Mesendoderm (in vitro differentiated cells): ENCODE data around the gene PTPN1.
"Not testable (repeated sequence)": the region's sequence is repeated elsewhere in the genome, so short reads cannot be mapped to it uniquely, and the experiment has no call there.

ENCODE experiments used
- DNase-seq: peaks from one replicate; pipeline ENCODE4 v3.0.0; 2013
- H2AK5ac ChIP-seq: 2 replicates; pipeline ENCODE4 v1.6.1; 2013; ENCODE audit warnings: low read length, inconsistent platforms
- H2BK120ac ChIP-seq: 2 replicates; pipeline ENCODE4 v1.6.1; 2013; ENCODE audit warnings: low read depth, mild to moderate bottlenecking, low read length, moderate library complexity, mixed read lengths
- H2BK15ac ChIP-seq: replicated peaks from 2 replicates; pipeline ENCODE4 v1.6.1; 2013; ENCODE audit warnings: low read depth, mild to moderate bottlenecking, moderate library complexity
- H2BK5ac ChIP-seq: 2 replicates; pipeline ENCODE4 v1.6.1; 2013; ENCODE audit warnings: low read length, inconsistent platforms
- H3K18ac ChIP-seq: 2 replicates; pipeline ENCODE4 v1.6.1; 2013; ENCODE audit warnings: mild to moderate bottlenecking, low read length, mixed read lengths
- H3K23ac ChIP-seq: one replicate; pipeline ENCODE4 v1.6.1; 2013; ENCODE audit warnings: low read length
- H3K27ac ChIP-seq: 2 replicates; pipeline ENCODE4 v1.5.1; 2013; ENCODE audit warnings: low read depth, mild to moderate bottlenecking, inconsistent platforms, low read length, moderate library complexity
- H3K27me3 ChIP-seq: 2 replicates; pipeline ENCODE4 v1.6.1; 2013; ENCODE audit warnings: low read length, control low read depth, mild to moderate bottlenecking, inconsistent platforms; ENCODE audit not compliant: insufficient read depth, poor library complexity
- H3K36me3 ChIP-seq: 2 replicates; pipeline ENCODE4 v1.6.1; 2013; ENCODE audit warnings: low read length, inconsistent platforms; ENCODE audit not compliant: control insufficient read depth, insufficient read depth
- H3K4ac ChIP-seq: one replicate; pipeline ENCODE4 v1.6.1; 2013; ENCODE audit warnings: low read depth, mild to moderate bottlenecking, low read length, moderate library complexity
- H3K4me1 ChIP-seq: 2 replicates; pipeline ENCODE4 v1.6.1; 2013; ENCODE audit warnings: low read depth, low read length, inconsistent platforms; ENCODE audit not compliant: control insufficient read depth
- H3K4me2 ChIP-seq: 2 replicates; pipeline ENCODE4 v1.6.1; 2013; ENCODE audit warnings: low read length
- H3K4me3 ChIP-seq: 2 replicates; pipeline ENCODE4 v1.5.1; 2013; ENCODE audit warnings: mild to moderate bottlenecking, low read length
- H3K56ac ChIP-seq: one replicate; pipeline ENCODE4 v1.6.1; 2013; ENCODE audit warnings: low read length
- H3K79me1 ChIP-seq: 2 replicates; pipeline ENCODE4 v1.6.1; 2013; ENCODE audit warnings: low read length, inconsistent platforms
- H3K79me2 ChIP-seq: 2 replicates; pipeline ENCODE4 v1.6.1; 2013; ENCODE audit warnings: mild to moderate bottlenecking, low read length; ENCODE audit not compliant: control insufficient read depth, insufficient read depth
- H3K9ac ChIP-seq: 2 replicates; pipeline ENCODE4 v1.6.1; 2013; ENCODE audit warnings: low read length, inconsistent platforms
- H4K5ac ChIP-seq: one replicate; pipeline ENCODE4 v1.6.1; 2013; ENCODE audit warnings: low read length
- H4K8ac ChIP-seq: one replicate; pipeline ENCODE4 v1.6.1; 2013; ENCODE audit warnings: low read depth, mild to moderate bottlenecking, control low read depth, low read length, moderate library complexity
- WGBS: extraction: QIAGEN DNeasy Blood & Tissue Kit; methylation state at CpG from one replicate; pipeline ENCODE4 v1.1.7; 2013; ENCODE audit warnings: low lambda C conversion rate, missing lambda C conversion rate; ENCODE audit not compliant: insufficient coverage; ENCODE audit errors: extremely low coverage; 5-methylcytosine and 5-hydroxymethylcytosine counted together

PTPN1 gene

DNA sequence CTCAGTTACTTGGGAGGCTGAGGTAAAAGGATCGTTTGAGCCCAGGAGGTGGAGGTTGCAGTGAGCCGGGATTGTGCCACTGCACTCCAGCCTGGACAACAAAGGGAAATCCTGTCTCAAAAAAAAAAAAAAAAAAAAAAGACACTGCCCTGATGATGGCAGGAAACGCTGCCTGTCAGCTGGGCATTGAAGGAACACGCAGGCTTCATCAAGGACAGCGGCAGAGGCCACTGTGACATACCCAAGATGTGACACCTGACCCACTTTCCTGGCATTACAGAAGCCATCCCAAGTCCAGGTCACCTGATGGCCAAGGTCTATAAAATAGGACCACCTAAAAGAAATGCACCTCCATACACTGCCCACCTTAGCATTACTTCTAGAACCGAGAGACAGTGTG is 105.2 kb downstream of the PTPN1 start:
- no peak overlapping the region for H2AK5ac ChIP-seq

DNA sequence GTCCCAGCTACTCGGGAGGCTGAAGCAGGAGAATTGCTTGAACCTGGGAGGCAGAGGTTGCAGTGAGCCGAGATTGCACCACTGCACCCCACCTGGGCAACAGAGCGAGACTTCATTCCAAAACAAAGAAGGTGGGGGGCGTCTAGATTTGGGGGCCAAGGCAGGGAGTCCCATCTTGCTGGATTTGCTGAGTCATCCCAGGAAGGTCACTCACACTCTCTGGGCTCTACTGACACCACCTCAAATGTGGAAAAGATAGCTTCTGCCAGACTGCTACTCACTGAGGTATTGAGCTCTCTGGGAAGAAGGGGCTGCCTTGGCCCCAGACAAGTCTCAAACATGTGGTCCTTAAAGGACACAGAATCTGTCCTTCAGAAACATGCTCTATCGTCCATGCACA is 106.8 kb downstream of the PTPN1 start:
- H3K27ac ChIP-seq: no peak overlapping the region
- H3K23ac ChIP-seq: no peak overlapping the region
- H2BK120ac ChIP-seq: no peak overlapping the region
- H4K5ac ChIP-seq: no peak overlapping the region
- no peak overlapping the region for H3K4ac ChIP-seq
- no peak overlapping the region for H4K8ac ChIP-seq
- no peak overlapping the region for H2BK15ac ChIP-seq
- no peak overlapping the region for H3K18ac ChIP-seq
- no peaks in the 10 kb centered on the region for H3K36me3 ChIP-seq
- no peaks in the 10 kb centered on the region for H3K4me1 ChIP-seq
- no peaks in the 10 kb centered on the region for H3K79me2 ChIP-seq
- no peak overlapping the region for H3K4me3 ChIP-seq
- no peak overlapping the region for H3K56ac ChIP-seq
- no peak overlapping the region for H3K9ac ChIP-seq
- no peak overlapping the region for H3K4me2 ChIP-seq
- WGBS: no CpG with 5 or more reads among the region's 5 CpGs
- no peak overlapping the region for H2AK5ac ChIP-seq
- H2BK5ac ChIP-seq: no peak overlapping the region
- no peak for DNase-seq
- H3K27me3 ChIP-seq: no peaks in the 10 kb centered on the region
- H3K79me1 ChIP-seq: no peaks in the 10 kb centered on the region

More for the DNA sequence above, 105.2 kb downstream of the PTPN1 start:
- DNase-seq: no peak
- H2BK120ac ChIP-seq: no peak overlapping the region
- no peak overlapping the region for H3K4me2 ChIP-seq
- H4K5ac ChIP-seq: no peak overlapping the region
- no peak overlapping the region for H3K23ac ChIP-seq
- no peak overlapping the region for H3K18ac ChIP-seq
- H2BK5ac ChIP-seq: no peak overlapping the region
- H2BK15ac ChIP-seq: no peak overlapping the region
- H3K27ac ChIP-seq: no peak overlapping the region
- H4K8ac ChIP-seq: no peak overlapping the region
- no peaks in the 10 kb centered on the region for H3K79me2 ChIP-seq
- no peaks in the 10 kb centered on the region for H3K27me3 ChIP-seq
- no peak overlapping the region for H3K4me3 ChIP-seq
- H3K56ac ChIP-seq: no peak overlapping the region
- H3K4me1 ChIP-seq: no peaks in the 10 kb centered on the region
- no peaks in the 10 kb centered on the region for H3K36me3 ChIP-seq
- no peak overlapping the region for H3K9ac ChIP-seq
- H3K79me1 ChIP-seq: no peaks in the 10 kb centered on the region
- no CpG with 5 or more reads among the region's 6 CpGs for WGBS
- no peak overlapping the region for H3K4ac ChIP-seq

DNA sequence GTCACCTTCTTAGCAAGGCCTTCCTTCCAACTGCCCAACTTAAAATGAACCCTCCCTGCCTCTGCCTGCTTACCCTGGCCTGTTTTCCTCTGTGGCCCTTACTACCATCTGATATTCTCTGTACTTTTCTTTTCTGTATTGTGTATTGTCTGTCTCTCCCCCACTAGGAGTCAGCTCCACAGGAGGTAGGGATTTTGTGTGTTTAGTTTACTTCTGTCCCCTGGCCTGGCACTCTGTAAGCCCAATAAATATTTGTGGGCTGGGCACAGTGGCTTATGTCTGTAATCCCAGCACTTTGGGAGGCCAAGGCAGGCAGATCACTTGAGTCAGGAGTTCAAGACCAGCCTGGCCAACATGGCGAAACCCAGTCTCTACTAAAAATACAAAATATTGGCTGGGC is 108.4 kb downstream of the PTPN1 start:
- no peak overlapping the region for H3K4ac ChIP-seq
- no peaks in the 10 kb centered on the region for H3K27me3 ChIP-seq
- no peaks in the 10 kb centered on the region for H3K4me1 ChIP-seq
- no peak overlapping the region for H3K9ac ChIP-seq
- no peak overlapping the region for H3K23ac ChIP-seq
- H2BK15ac ChIP-seq: no peak overlapping the region
- H3K36me3 ChIP-seq: no peaks in the 10 kb centered on the region
- no peak overlapping the region for H4K8ac ChIP-seq
- peak; percentile 44 for DNase-seq
- no peak overlapping the region for H3K4me3 ChIP-seq
- H3K79me2 ChIP-seq: no peaks in the 10 kb centered on the region
- H3K4me2 ChIP-seq: no peak overlapping the region
- no CpG with 5 or more reads among the region's 1 CpG for WGBS
- H2AK5ac ChIP-seq: no peak overlapping the region
- H2BK120ac ChIP-seq: no peak overlapping the region
- no peak overlapping the region for H3K56ac ChIP-seq
- H3K18ac ChIP-seq: no peak overlapping the region
- H3K27ac ChIP-seq: no peak overlapping the region
- H4K5ac ChIP-seq: no peak overlapping the region
- no peak overlapping the region for H2BK5ac ChIP-seq
- no peaks in the 10 kb centered on the region for H3K79me1 ChIP-seq

DNA sequence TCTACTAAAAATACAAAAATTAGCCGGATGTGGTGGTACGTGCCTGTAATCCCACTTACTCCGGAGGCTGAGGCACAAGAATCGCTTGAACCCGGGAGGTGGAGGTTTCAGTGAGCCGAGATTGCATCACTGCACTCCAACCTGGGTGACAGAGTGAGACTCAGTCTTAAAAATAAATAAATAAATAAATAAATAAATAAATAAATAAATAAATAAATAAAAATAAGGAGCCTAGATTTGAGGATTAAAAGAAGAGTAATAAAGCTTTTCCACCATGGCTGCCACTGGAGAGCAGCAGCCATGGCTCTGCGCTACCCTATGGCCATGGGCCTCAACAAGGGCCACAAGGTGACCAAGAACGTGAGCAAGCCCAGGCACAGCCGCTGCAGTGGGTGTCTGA is 110.3 kb downstream of the PTPN1 start:
- not testable (repeated sequence) for H3K4me2 ChIP-seq, H2AK5ac ChIP-seq, DNase-seq, H4K8ac ChIP-seq, H2BK15ac ChIP-seq, H3K36me3 ChIP-seq, H3K79me2 ChIP-seq, H3K4me3 ChIP-seq, H3K4me1 ChIP-seq, H3K18ac ChIP-seq, H2BK120ac ChIP-seq, H3K23ac ChIP-seq, H3K4ac ChIP-seq, H3K56ac ChIP-seq, H3K79me1 ChIP-seq, H2BK5ac ChIP-seq, H3K27ac ChIP-seq, H3K9ac ChIP-seq, H4K5ac ChIP-seq, H3K27me3 ChIP-seq
- no CpG with 5 or more reads among the region's 9 CpGs for whole genome bisulfite sequencing

DNA sequence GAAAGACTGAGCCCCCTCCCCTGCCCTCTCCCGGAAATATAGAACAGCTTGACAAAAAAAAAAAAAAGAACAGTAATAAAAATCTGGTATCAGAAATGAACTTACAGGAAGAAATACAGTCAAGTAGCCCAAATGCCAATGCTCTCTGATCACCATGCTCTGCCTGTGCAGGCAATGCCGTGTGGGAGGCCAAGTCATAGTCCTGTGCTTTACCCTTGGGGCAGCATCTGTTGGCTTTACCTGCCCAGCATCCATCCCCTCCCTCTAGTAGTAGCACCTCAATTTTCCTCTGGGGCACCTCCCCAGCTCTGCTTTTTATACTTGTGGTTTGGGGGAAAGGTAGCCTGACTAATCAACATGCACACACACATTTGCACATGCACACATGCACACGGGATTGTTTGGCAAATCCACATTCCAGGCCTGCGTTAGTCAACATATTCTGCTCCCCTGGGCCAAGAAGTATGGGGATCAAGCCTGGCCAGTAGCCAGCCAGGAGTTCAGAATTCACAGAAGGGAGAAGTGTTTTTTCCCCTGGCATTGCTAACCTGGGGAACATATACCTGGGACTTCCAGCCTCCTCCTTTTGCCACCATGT is 111.0 kb downstream of the PTPN1 start:
- H3K4ac ChIP-seq: no peak overlapping the region
- no CpG with 5 or more reads among the region's 4 CpGs for WGBS
- no peak overlapping the region for H3K56ac ChIP-seq
- no peak overlapping the region for H3K4me3 ChIP-seq
- H3K79me1 ChIP-seq: no peaks in the 10 kb centered on the region
- H3K4me1 ChIP-seq: no peaks in the 10 kb centered on the region
- no peak overlapping the region for H2BK120ac ChIP-seq
- no peak overlapping the region for H4K8ac ChIP-seq
- no peak overlapping the region for H2AK5ac ChIP-seq
- H3K27ac ChIP-seq: no peak overlapping the region
- H3K4me2 ChIP-seq: no peak overlapping the region
- H4K5ac ChIP-seq: no peak overlapping the region
- no peak for DNase-seq
- no peak overlapping the region for H3K18ac ChIP-seq
- no peak overlapping the region for H2BK15ac ChIP-seq
- no peak overlapping the region for H2BK5ac ChIP-seq
- no peak overlapping the region for H3K23ac ChIP-seq
- no peaks in the 10 kb centered on the region for H3K79me2 ChIP-seq
- no peaks in the 10 kb centered on the region for H3K36me3 ChIP-seq
- no peak overlapping the region for H3K9ac ChIP-seq
- H3K27me3 ChIP-seq: no peaks in the 10 kb centered on the region

DNA sequence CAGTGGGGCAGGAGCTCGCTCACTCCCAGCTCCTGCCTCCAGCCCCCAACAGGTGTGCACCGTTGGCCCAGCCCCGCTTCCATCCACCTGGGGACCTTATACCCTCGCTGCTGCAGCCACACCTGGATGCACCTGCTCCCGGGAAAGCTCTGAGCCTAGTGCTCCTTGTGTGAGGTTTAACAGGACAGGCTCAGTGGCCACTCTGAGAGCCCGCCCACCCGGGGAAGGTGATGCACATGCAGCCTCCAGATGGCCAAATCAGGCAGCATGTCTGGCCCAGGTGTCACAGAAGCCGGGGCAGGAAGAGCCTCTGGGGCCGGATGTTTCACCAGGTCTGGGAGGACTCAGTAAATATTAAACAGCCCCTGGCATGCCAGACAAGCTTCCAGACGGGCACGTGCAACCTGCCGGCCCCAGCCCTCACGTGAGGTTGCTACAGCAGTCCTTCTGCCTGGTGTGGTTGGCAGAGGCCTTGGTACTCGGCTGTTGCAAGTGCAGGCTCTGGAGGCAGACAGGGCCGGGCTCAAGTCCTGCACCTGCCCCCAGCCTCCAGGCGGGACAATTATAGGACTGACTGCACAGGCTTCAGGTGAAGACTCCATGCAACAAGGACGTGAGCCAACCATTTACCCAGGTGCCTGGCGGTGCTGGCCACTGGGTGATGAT is 114.3 kb downstream of the PTPN1 start:
- Histone ChIP-seq H4K5ac (no peak overlapping the region), H3K79me1 (no peaks in the 10 kb centered on the region), H2BK15ac (no peak overlapping the region), H3K9ac (no peak overlapping the region), H3K27me3 (no peaks in the 10 kb centered on the region), H3K36me3 (no peaks in the 10 kb centered on the region), H3K23ac (no peak overlapping the region), H3K4me2 (no peak overlapping the region), H3K4me3 (no peak overlapping the region), H3K56ac (no peak overlapping the region), H4K8ac (no peak overlapping the region), H3K18ac (no peak overlapping the region), H2BK5ac (no peak overlapping the region), H3K79me2 (no peaks in the 10 kb centered on the region), H2BK120ac (no peak overlapping the region), H3K27ac (no peak overlapping the region), H3K4ac (no peak overlapping the region), H3K4me1 (no peaks in the 10 kb centered on the region), H2AK5ac (no peak overlapping the region)
- no CpG with 5 or more reads among the region's 18 CpGs for WGBS
- DNase-seq: no peak
